AG04449 (cell line): Measurements from ENCODE around the gene HDAC5.
"Not testable (repeated sequence)": the region's sequence is repeated elsewhere in the genome, so short reads cannot be mapped to it uniquely, and the experiment has no call there.

Experiments
- CTCF ChIA-PET: fragments of 350-600 bp; formaldehyde crosslinking; extraction: SDS; loops from one replicate; lab custom pipeline; 2021; ENCODE audit warnings: antibody characterized with exemption; lab: Yijun Ruan, JAX
- POLR2A ChIA-PET: fragments of 400-600, 350-600 bp; formaldehyde crosslinking; extraction: SDS; loops from one replicate; lab custom pipeline; 2020; ENCODE audit warnings: antibody characterized with exemption, inconsistent platforms; lab: Yijun Ruan, JAX
- DNase-seq: peaks from one replicate; pipeline ENCODE4 v3.0.0-alpha.2; 2010; ENCODE audit warnings: low read depth, low spot score
- H3K4me3 ChIP-seq: 2 replicates; pipeline ENCODE4 v1.5.1; 2011; ENCODE audit warnings: low read depth, mild to moderate bottlenecking, control low read depth, low read length
- CTCF ChIP-seq: IDR thresholded peaks from one replicate; pipeline ENCODE4 v1.5.1; 2011; ENCODE audit warnings: mild to moderate bottlenecking, moderate library complexity, low read length, control low read depth, inconsistent platforms; ENCODE audit not compliant: insufficient read depth; ENCODE audit errors: missing control alignments

Gene HDAC5

GRCh38 chr17:44102849-44103622 is 20.4 kb downstream of the HDAC5 start:
- ChIA-PET CTCF (interaction anchor here (1.1 to 4.4 kb wide), 4 partner anchors 13 to 159 kb away, joined by 3 to 39 read pairs (median 4); partner anchors contain the start of gene HDAC5), POLR2A (no interaction called here)
- no peak for DNase-seq
- no peak for TF ChIP-seq CTCF
- H3K4me3 ChIP-seq, result no peak overlapping the region

GRCh38 chr17:44101858-44102257 is 21.6 kb downstream of the HDAC5 start:
- CTCF ChIA-PET, result interaction anchor here (1.1 to 2.2 kb wide), 4 partner anchors 10 to 22 kb away, joined by 3 to 5 read pairs (median 4); partner anchors contain the start of gene HDAC5
- H3K4me3 ChIP-seq, result not testable (repeated sequence)
- POLR2A ChIA-PET, result interaction anchor here (1.2 kb wide), 1 partner anchor 9 kb away, joined by 4 read pairs; no protein-coding TSS in a partner anchor

GRCh38 chr17:44097110-44097958 is 26.1 kb downstream of the HDAC5 start:
- no peak for TF ChIP-seq CTCF
- no peak for DNase-seq
- H3K4me3 ChIP-seq, result no peak overlapping the region
- ChIA-PET POLR2A (interaction anchor here (0.6 to 1.4 kb wide), 2 partner anchors 24 to 67 kb away, joined by 4 read pairs; no protein-coding TSS in a partner anchor), CTCF (interaction anchor here (0.6 to 1.2 kb wide), 4 partner anchors 9 to 154 kb away, joined by 3 to 5 read pairs (median 3); no protein-coding TSS in a partner anchor)

More at GRCh38 chr17:44101858-44102257, 21.6 kb downstream of the HDAC5 start:
- DNase-seq, result not testable (repeated sequence)

- peak overlapping the region; percentile 51 for H3K4me3 ChIP-seq
- ChIA-PET CTCF (interaction anchor here (1.0 to 2.1 kb wide), 2 partner anchors 20 to 72 kb away, joined by 6 to 9 read pairs; no protein-coding TSS in a partner anchor), POLR2A (interaction anchor here (1.0 to 1.5 kb wide), 3 partner anchors 9 to 12 kb away, joined by 3 to 6 read pairs (median 6); no protein-coding TSS in a partner anchor)
- TF ChIP-seq CTCF, result peak; percentile 38
- DNase-seq, result no peak
These were observed 27.6 kb downstream of the HDAC5 start for GRCh38 chr17:44095647-44096496.

- CTCF ChIA-PET, result interaction anchor here (1.0 to 2.1 kb wide), 2 partner anchors 20 to 73 kb away, joined by 6 to 9 read pairs; no protein-coding TSS in a partner anchor
- DNase-seq, result no peak
- no peak for TF ChIP-seq CTCF
- POLR2A ChIA-PET, result interaction anchor here (1.0 to 1.5 kb wide), 3 partner anchors 9 to 13 kb away, joined by 3 to 6 read pairs (median 6); no protein-coding TSS in a partner anchor
- peak overlapping the region; percentile 32 for H3K4me3 ChIP-seq
These were observed 28.1 kb downstream of the HDAC5 start for GRCh38 chr17:44095388-44095646.
